SK-N-SH (cell line): ENCODE results near the gene NEK8. TPM values are rescaled to one million over a fixed set of nuclear protein-coding genes. Genes with fewer than 3 reads are reported as not detected.

ENCODE experiments used
- CTCF ChIA-PET: fragments of 300-600, 350-600 bp; formaldehyde crosslinking; extraction: SDS; loops from one replicate; lab custom pipeline; 2021; lab: Yijun Ruan, JAX
- POLR2A ChIA-PET: fragments of 350-600 bp; sonication (Branson Sonifier 250); formaldehyde crosslinking; extraction: SDS; loops from one replicate; lab custom pipeline; 2020; ENCODE audit warnings: antibody characterized with exemption, inconsistent platforms; lab: Yijun Ruan, JAX
- DNase-seq: peaks from one replicate; pipeline ENCODE4 v3.0.0; 2012
- H2AFZ ChIP-seq: fragments of 200-600 bp; sonication (generic); 2 replicates; pipeline ENCODE4 v1.8.1; 2016; ENCODE audit warnings: antibody characterized with exemption, mild to moderate bottlenecking, low read depth
- H3F3A ChIP-seq: fragments of 200-600 bp; sonication (generic); replicated peaks from 2 replicates; pipeline ENCODE3; 2016; ENCODE audit warnings: antibody characterized with exemption, mild to moderate bottlenecking; ENCODE audit not compliant: insufficient read depth
- H3K27ac ChIP-seq, 2 experiments: fragments of 200-500 bp in 1 of 2; fragments of 200-600 bp in 1 of 2; sonication (Bioruptor generic) in 1 of 2; sonication (generic), shearing (Covaris generic) in 1 of 2; 2 replicates each; pipeline versions ENCODE4 v1.5.1 to v1.6.1; 2014 to 2016; ENCODE audit warnings: low read depth in 2 of 2, inconsistent platforms in 1 of 2, low read length in 1 of 2, mild to moderate bottlenecking in 1 of 2, mixed read lengths in 1 of 2
- H3K27me3 ChIP-seq: fragments of 200-600 bp; sonication (generic), shearing (Covaris generic); 2 replicates; pipeline ENCODE4 v1.6.1; 2016; ENCODE audit warnings: mixed run types; ENCODE audit not compliant: insufficient read depth
- H3K36me3 ChIP-seq, 2 experiments: fragments of 200-500 bp in 1 of 2; fragments of 200-600 bp in 1 of 2; sonication (Bioruptor generic) in 1 of 2; sonication (generic) in 1 of 2; replicated peaks in 1 of 2; 2 replicates each; pipeline versions ENCODE3 to v1.5.1; 2014 to 2016; ENCODE audit warnings: low read length in 1 of 2, mild to moderate bottlenecking in 1 of 2; ENCODE audit not compliant: insufficient read depth in 2 of 2, control insufficient read depth in 1 of 2
- H3K4me1 ChIP-seq, 2 experiments: fragments of 200-500 bp in 1 of 2; fragments of 200-600 bp in 1 of 2; sonication (Bioruptor generic) in 1 of 2; sonication (generic), shearing (Covaris generic) in 1 of 2; 2 replicates each; pipeline versions ENCODE4 v1.5.1 to v1.6.1; 2014 to 2016; ENCODE audit warnings: low read depth in 1 of 2, low read length in 1 of 2, mixed run types in 1 of 2; ENCODE audit not compliant: insufficient read depth in 2 of 2, control insufficient read depth in 1 of 2
- H3K4me2 ChIP-seq: fragments of 200-600 bp; sonication (generic), shearing (Covaris generic); 2 replicates; pipeline ENCODE4 v1.6.1; 2017; ENCODE audit warnings: mixed run types
- H3K4me3 ChIP-seq, 2 experiments: fragments of 200-500 bp in 1 of 2; fragments of 200-600 bp in 1 of 2; sonication (Bioruptor generic) in 1 of 2; sonication (generic), shearing (Covaris generic) in 1 of 2; 2 replicates each; pipeline versions ENCODE4 v1.5.1 to v1.8.1; 2014 to 2016; ENCODE audit warnings: low read depth in 2 of 2, inconsistent platforms in 1 of 2, low read length in 1 of 2, mild to moderate bottlenecking in 1 of 2, mixed read lengths in 1 of 2, moderate library complexity in 1 of 2
- H3K79me2 ChIP-seq: fragments of 200-600 bp; sonication (generic); 2 replicates; pipeline ENCODE4 v1.8.1; 2017; ENCODE audit warnings: mild to moderate bottlenecking; ENCODE audit not compliant: insufficient read depth
- H3K9ac ChIP-seq: fragments of 200-600 bp; sonication (generic); 2 replicates; pipeline ENCODE4 v1.6.1; 2017; ENCODE audit warnings: mixed run types
- H3K9me2 ChIP-seq: fragments of 200-600 bp; sonication (generic); 2 replicates; pipeline ENCODE4 v1.6.1; 2017; ENCODE audit warnings: mixed run types
- H3K9me3 ChIP-seq: fragments of 200-600 bp; sonication (generic); 2 replicates; pipeline ENCODE4 v1.6.1; 2017; ENCODE audit warnings: mixed run types, mild to moderate bottlenecking, moderate library complexity
- H4K20me1 ChIP-seq: fragments of 200-600 bp; sonication (generic); 2 replicates; pipeline ENCODE4 v1.6.1; 2017; ENCODE audit warnings: mild to moderate bottlenecking, mixed run types; ENCODE audit not compliant: insufficient read depth
- CTCF ChIP-seq: fragments of 200-600 bp; sonication (generic); IDR thresholded peaks from 2 replicates; pipeline ENCODE4 v1.6.1; 2017; ENCODE audit warnings: antibody characterized with exemption, mild to moderate bottlenecking, moderate library complexity
- FOXJ3 ChIP-seq: sonication (generic); formaldehyde crosslinking; IDR thresholded peaks from 2 replicates; pipeline ENCODE4 v1.5.1; 2020; ENCODE audit warnings: mild to moderate bottlenecking, missing genetic modification reagents
- MXI1 ChIP-seq: IDR thresholded peaks from 2 replicates; pipeline ENCODE4 v1.6.1; 2012; ENCODE audit warnings: mild to moderate bottlenecking, low read depth, low read length, improper control_type of control experiment
- NRF1 ChIP-seq: IDR thresholded peaks from 2 replicates; pipeline ENCODE4 v1.6.1; 2012; ENCODE audit warnings: low read depth, mild to moderate bottlenecking, low read length
- RFX5 ChIP-seq: IDR thresholded peaks from 2 replicates; pipeline ENCODE4 v1.6.1; 2012; ENCODE audit warnings: mild to moderate bottlenecking, improper control_type of control experiment, low read length
- SIN3A ChIP-seq: IDR thresholded peaks from 2 replicates; pipeline ENCODE4 v1.6.1; 2012; ENCODE audit warnings: low read depth, mild to moderate bottlenecking, low read length, moderate library complexity, borderline replicate concordance
- TAF1 ChIP-seq: IDR thresholded peaks from 2 replicates; pipeline ENCODE4 v1.6.1; 2012; ENCODE audit warnings: low read depth, mild to moderate bottlenecking, low read length, moderate library complexity, borderline replicate concordance
- TEAD4 ChIP-seq: IDR thresholded peaks from 2 replicates; pipeline ENCODE4 v1.4.0; 2012; ENCODE audit warnings: mild to moderate bottlenecking, borderline replicate concordance; ENCODE audit not compliant: insufficient read depth
- USF2 ChIP-seq: fragments of 150-350 bp; IDR thresholded peaks from 2 replicates; pipeline ENCODE4 v1.6.1; 2017; ENCODE audit warnings: antibody characterized with exemption, low read length, low read depth, borderline replicate concordance
- WGBS: methylation state at CpG from one replicate; pipeline ENCODE4 v1.1.6; 2017; ENCODE audit warnings: low lambda C conversion rate; 5-methylcytosine and 5-hydroxymethylcytosine counted together
- polyA plus RNA-seq, 3 experiments: library from polyadenylated mRNA; depleted of rRNA; stranded (reverse); fragments of >200 nt; gene quantifications; 2 replicates each; pipeline ENCODE4 v1.2.3, GENCODE V29; 2012
- TF ChIP-seq, protein P1 (sequence below): IDR thresholded peaks from 2 replicates; pipeline ENCODE4 v1.4.0; 2012; ENCODE audit warnings: low read depth, borderline replicate concordance
- TF ChIP-seq, protein P2 (sequence below): fragments of 150-350 bp; IDR thresholded peaks from 2 replicates; pipeline ENCODE4 v1.6.1; 2016; ENCODE audit warnings: mild to moderate bottlenecking, low read depth, low read length
- TF ChIP-seq, protein P3 (sequence below): IDR thresholded peaks from 2 replicates; pipeline ENCODE4; 2012

Gene NEK8
- polyA plus RNA-seq, 1 of the 3 experiments (the other 2 are of a cell fraction): 6.0 TPM

DNA sequence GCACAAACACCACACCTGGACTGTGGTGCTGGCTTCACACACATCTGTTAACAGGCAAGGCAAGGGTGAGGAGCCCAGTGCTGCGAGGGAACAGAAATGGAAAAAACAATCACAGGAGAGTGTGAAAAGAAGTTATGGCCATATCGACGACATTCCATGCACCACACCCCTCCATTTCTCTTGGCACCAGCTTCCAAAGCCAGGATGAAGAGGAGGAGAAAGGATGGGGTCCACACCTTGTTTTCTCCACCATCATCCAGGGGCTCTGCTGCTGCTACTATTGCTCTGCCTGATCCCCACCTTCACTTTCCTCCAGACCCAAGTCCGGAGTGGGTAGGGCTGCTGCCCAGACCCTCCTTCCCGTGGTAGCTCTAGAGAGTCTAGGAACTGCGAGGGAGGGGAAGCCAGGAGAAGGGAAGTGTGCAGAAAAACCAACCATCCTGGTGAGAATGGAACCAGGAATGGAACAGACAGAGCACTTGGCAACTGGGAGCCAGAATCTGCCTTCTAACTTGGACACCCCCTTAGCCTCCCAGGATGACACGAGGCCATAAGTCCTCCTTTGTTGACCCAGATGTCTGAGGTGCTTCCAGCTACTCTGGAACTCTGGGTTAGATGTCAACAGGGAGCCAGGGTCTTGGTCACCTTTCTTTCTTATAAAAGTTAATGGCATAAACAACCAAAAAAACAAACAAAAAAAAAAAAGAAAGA, 15.7 kb upstream of the NEK8 start:
- CTCF ChIA-PET: interaction anchor here (0.6 to 4.1 kb wide), 3 partner anchors 14 to 189 kb away, joined by 3 to 25 read pairs (median 7); partner anchors contain the start of genes NEK8 and TLCD1
- no peak overlapping the region for H3K4me2 ChIP-seq

More for the DNA sequence above, 15.7 kb upstream of the NEK8 start:
- no peaks in the 10 kb centered on the region for H3K36me3 ChIP-seq
- TF ChIP-seq, protein P1, sequence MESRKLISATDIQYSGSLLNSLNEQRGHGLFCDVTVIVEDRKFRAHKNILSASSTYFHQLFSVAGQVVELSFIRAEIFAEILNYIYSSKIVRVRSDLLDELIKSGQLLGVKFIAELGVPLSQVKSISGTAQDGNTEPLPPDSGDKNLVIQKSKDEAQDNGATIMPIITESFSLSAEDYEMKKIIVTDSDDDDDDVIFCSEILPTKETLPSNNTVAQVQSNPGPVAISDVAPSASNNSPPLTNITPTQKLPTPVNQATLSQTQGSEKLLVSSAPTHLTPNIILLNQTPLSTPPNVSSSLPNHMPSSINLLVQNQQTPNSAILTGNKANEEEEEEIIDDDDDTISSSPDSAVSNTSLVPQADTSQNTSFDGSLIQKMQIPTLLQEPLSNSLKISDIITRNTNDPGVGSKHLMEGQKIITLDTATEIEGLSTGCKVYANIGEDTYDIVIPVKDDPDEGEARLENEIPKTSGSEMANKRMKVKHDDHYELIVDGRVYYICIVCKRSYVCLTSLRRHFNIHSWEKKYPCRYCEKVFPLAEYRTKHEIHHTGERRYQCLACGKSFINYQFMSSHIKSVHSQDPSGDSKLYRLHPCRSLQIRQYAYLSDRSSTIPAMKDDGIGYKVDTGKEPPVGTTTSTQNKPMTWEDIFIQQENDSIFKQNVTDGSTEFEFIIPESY: no peak
- TF ChIP-seq RFX5 (no peak), TEAD4 (no peak), NRF1 (no peak), SIN3A (no peak), FOXJ3 (CRISPR knock-in tag) (no peak), MXI1 (no peak), CTCF (no peak), USF2 (no peak), TAF1 (no peak)
- TF ChIP-seq, protein P2, sequence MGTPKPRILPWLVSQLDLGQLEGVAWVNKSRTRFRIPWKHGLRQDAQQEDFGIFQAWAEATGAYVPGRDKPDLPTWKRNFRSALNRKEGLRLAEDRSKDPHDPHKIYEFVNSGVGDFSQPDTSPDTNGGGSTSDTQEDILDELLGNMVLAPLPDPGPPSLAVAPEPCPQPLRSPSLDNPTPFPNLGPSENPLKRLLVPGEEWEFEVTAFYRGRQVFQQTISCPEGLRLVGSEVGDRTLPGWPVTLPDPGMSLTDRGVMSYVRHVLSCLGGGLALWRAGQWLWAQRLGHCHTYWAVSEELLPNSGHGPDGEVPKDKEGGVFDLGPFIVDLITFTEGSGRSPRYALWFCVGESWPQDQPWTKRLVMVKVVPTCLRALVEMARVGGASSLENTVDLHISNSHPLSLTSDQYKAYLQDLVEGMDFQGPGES: no peak
- TF ChIP-seq, protein P3, sequence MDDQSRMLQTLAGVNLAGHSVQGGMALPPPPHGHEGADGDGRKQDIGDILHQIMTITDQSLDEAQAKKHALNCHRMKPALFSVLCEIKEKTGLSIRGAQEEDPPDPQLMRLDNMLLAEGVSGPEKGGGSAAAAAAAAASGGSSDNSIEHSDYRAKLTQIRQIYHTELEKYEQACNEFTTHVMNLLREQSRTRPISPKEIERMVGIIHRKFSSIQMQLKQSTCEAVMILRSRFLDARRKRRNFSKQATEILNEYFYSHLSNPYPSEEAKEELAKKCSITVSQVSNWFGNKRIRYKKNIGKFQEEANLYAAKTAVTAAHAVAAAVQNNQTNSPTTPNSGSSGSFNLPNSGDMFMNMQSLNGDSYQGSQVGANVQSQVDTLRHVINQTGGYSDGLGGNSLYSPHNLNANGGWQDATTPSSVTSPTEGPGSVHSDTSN: no peak
- TF ChIP-seq, all 33 proteins: peak for 0
- Histone ChIP-seq H3K9ac (no peak overlapping the region), H3F3A (peaks cover 23% of the 10 kb centered on the region), H3K9me3 (no peaks in the 10 kb centered on the region), H3K79me2 (peaks cover 9% of the 10 kb centered on the region; the same call in 1 of the 2 replicates), H3K27me3 (no peaks in the 10 kb centered on the region), H4K20me1 (no peaks in the 10 kb centered on the region), H3K27ac (no peak overlapping the region), H3K4me3 (no peak overlapping the region), H3K4me1 (peaks cover 0 to 2% of the 10 kb centered on the region in 2 experiments; a peak in 2 of 4 replicates), H3K9me2 (no peaks in the 10 kb centered on the region), H2AFZ (no peak overlapping the region)
- 86% methylated on average over 7 of the region's 7 CpGs for WGBS
- POLR2A ChIA-PET: no interaction called here
- DNase-seq: no peak
